Liver (tissue), 9 donors: ENCODE data around the gene KIAA1586. TPM values are rescaled to one million over a fixed set of nuclear protein-coding genes. Genes with fewer than 3 reads are reported as not detected.

ENCODE experiments used
- DNase-seq: peaks from one replicate; pipeline ENCODE4 v3.0.0-alpha.2; 2017; ENCODE audit warnings: low spot score
- H3K27ac ChIP-seq, 2 donors: one replicate each; pipeline ENCODE4 v1.7.0; 2013; ENCODE audit warnings: inconsistent platforms in 2 of 2, low read length in 2 of 2, control low read depth in 1 of 2, low read depth in 1 of 2, mild to moderate bottlenecking in 1 of 2
- H3K27me3 ChIP-seq, 4 donors: one replicate each; pipeline versions ENCODE4 v1.6.1 to v1.7.0; 2013; ENCODE audit warnings: low read length in 3 of 4, inconsistent platforms in 1 of 4, mild to moderate bottlenecking in 1 of 4, moderate library complexity in 1 of 4; ENCODE audit not compliant: control insufficient read depth in 4 of 4, insufficient read depth in 4 of 4
- H3K36me3 ChIP-seq, 4 donors: one replicate each; pipeline versions ENCODE4 v1.6.1 to v1.7.0; 2013; ENCODE audit warnings: low read length in 3 of 4, mild to moderate bottlenecking in 3 of 4, low read depth in 1 of 4, moderate library complexity in 1 of 4; ENCODE audit not compliant: control insufficient read depth in 4 of 4, insufficient read depth in 3 of 4
- H3K4me1 ChIP-seq, 4 donors: one replicate each; pipeline versions ENCODE4 v1.6.1 to v1.7.0; 2013; ENCODE audit warnings: low read length in 3 of 4, mild to moderate bottlenecking in 3 of 4, moderate library complexity in 1 of 4; ENCODE audit not compliant: control insufficient read depth in 4 of 4, insufficient read depth in 4 of 4
- H3K4me3 ChIP-seq, 3 donors: one replicate each; pipeline versions ENCODE4 v1.6.1 to v1.7.0; 2013; ENCODE audit warnings: low read length in 3 of 3, control low read depth in 1 of 3, low read depth in 1 of 3, mild to moderate bottlenecking in 1 of 3
- H3K9ac ChIP-seq, 2 donors: one replicate each; pipeline ENCODE4 v1.7.0; 2013; ENCODE audit warnings: low read length in 2 of 2, mild to moderate bottlenecking in 2 of 2, moderate library complexity in 2 of 2, control low read depth in 1 of 2, low read depth in 1 of 2
- H3K9me3 ChIP-seq, 4 donors: one replicate each; pipeline versions ENCODE4 v1.6.1 to v1.7.0; 2013; ENCODE audit warnings: low read length in 3 of 4; ENCODE audit not compliant: control insufficient read depth in 4 of 4
- CTCF ChIP-seq: fragments of 150-350 bp; IDR thresholded peaks from 2 replicates; pipeline ENCODE4 v1.5.1; 2017; ENCODE audit warnings: improper control_type of control experiment, low read depth, low read length; ENCODE audit not compliant: missing input control
- EGR1 ChIP-seq, 2 donors: IDR thresholded peaks; 2 replicates each; pipeline ENCODE4 v1.6.1; 2016 to 2018; ENCODE audit warnings: antibody characterized with exemption in 2 of 2, low read depth in 2 of 2
- FOXA2 ChIP-seq: IDR thresholded peaks from 2 replicates; pipeline ENCODE4 v1.6.1; 2016; ENCODE audit warnings: antibody characterized with exemption
- GABPA ChIP-seq, 2 donors: IDR thresholded peaks in 1 of 2; conservative IDR thresholded peaks in 1 of 2; 2 replicates each; pipeline ENCODE4 v1.6.1; 2016; ENCODE audit warnings: antibody characterized with exemption in 2 of 2, mild to moderate bottlenecking in 1 of 2, moderate library complexity in 1 of 2
- HNF4A ChIP-seq, 2 donors: conservative IDR thresholded peaks; 2 replicates each; pipeline ENCODE4 v1.6.1; 2016; ENCODE audit warnings: antibody characterized with exemption in 2 of 2, mild to moderate bottlenecking in 2 of 2
- HNF4G ChIP-seq: IDR thresholded peaks from 2 replicates; pipeline ENCODE4 v1.6.1; 2016; ENCODE audit warnings: antibody characterized with exemption
- JUND ChIP-seq, 2 donors: IDR thresholded peaks; 2 replicates each; pipeline ENCODE4 v1.6.1; 2016; ENCODE audit warnings: antibody characterized with exemption in 2 of 2
- MAX ChIP-seq: IDR thresholded peaks from 2 replicates; pipeline ENCODE4 v1.6.1; 2016; ENCODE audit warnings: antibody characterized with exemption
- NR2F2 ChIP-seq: IDR thresholded peaks from 2 replicates; pipeline ENCODE4 v1.6.1; 2016; ENCODE audit warnings: antibody characterized with exemption
- RAD21 ChIP-seq, 2 donors: IDR thresholded peaks; 2 replicates each; pipeline ENCODE4 v1.6.1; 2016; ENCODE audit warnings: antibody characterized with exemption in 2 of 2, mild to moderate bottlenecking in 2 of 2
- RXRA ChIP-seq, 2 donors: IDR thresholded peaks; 2 replicates each; pipeline ENCODE4 v1.6.1; 2017 to 2018; ENCODE audit warnings: antibody characterized with exemption in 2 of 2, mild to moderate bottlenecking in 1 of 2
- SP1 ChIP-seq: IDR thresholded peaks from 2 replicates; pipeline ENCODE4 v1.6.1; 2018; ENCODE audit warnings: antibody characterized with exemption, mild to moderate bottlenecking
- TAF1 ChIP-seq: conservative IDR thresholded peaks from 2 replicates; pipeline ENCODE4 v1.6.1; 2016; ENCODE audit warnings: antibody characterized with exemption, mild to moderate bottlenecking
- YY1 ChIP-seq: IDR thresholded peaks from 2 replicates; pipeline ENCODE4 v1.6.1; 2016; ENCODE audit warnings: antibody characterized with exemption, mild to moderate bottlenecking
- ZBTB33 ChIP-seq: IDR thresholded peaks from 2 replicates; pipeline ENCODE4 v1.6.1; 2016; ENCODE audit warnings: antibody characterized with exemption
- WGBS: extraction: QIAGEN DNeasy Blood & Tissue Kit; methylation state at CpG from one replicate; pipeline ENCODE4 v1.1.7; 2013; 5-methylcytosine and 5-hydroxymethylcytosine counted together
- polyA plus RNA-seq, 2 donors: library from polyadenylated mRNA; stranded (reverse) in 1 of 2; unstranded in 1 of 2; fragments of 200-250 nt in 1 of 2; fragments of >200 nt in 1 of 2; fragmentation: Nextera tagmentation in 1 of 2; extraction: Ambion mirVana in 1 of 2; gene quantifications; one replicate each; pipeline versions ENCODE4 v1.2.1 to v1.2.3, GENCODE V29; 2013 to 2015
- total RNA-seq, 2 donors: library from RNA; depleted of rRNA; stranded (reverse); fragments of >200 nt; gene quantifications; one replicate each; pipeline ENCODE4 v1.2.3, GENCODE V29; 2014
- TF ChIP-seq, protein P1 (sequence below): IDR thresholded peaks from 2 replicates; pipeline ENCODE4 v1.6.1; 2016; ENCODE audit warnings: antibody characterized with exemption
- donor health status: healthy.
- donor health status: healthy.
- donor health status: healthy.
- donor health status: healthy.
- donor health status: healthy.

The KIAA1586 gene
- total and polyA plus RNA-seq, 4 donors = 2.1 to 25.0 (median 5.5) TPM

DNA sequence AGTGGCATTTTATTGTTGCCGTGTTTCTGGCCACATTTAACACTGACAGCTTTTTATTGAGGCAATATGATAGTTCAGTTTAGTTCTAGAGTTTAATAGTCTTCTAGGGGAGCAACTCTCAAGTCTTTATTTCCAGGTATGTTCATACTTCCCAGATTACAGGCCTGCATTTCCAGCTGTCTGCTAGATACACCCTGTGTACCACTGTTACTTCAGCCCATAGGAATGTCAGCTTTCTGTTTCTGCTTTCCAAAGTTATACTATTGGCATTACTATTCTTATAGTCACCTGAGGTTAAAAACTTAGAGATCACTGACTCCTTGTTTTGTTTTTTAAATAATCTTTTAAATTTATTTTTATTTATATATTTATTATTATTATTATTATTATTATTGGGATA is 51.1 kb downstream of the KIAA1586 start:
- 93% methylated on average over 1 of the region's 1 CpG for WGBS
- H3K4me1 ChIP-seq = peaks cover 0 to 4% (median 1%) of the 10 kb centered on the region in 4 donors
- H3K27me3 ChIP-seq = no peaks in the 10 kb centered on the region
- H3K27ac ChIP-seq = no peak overlapping the region
- no peaks in the 10 kb centered on the region for H3K9me3 ChIP-seq
- TF ChIP-seq SP1 = no peak
- TF ChIP-seq JUND (IDR thresholded peaks at IDR 0.05) = no peak
- TF ChIP-seq EGR1 (IDR thresholded peaks at IDR 0.05; ENCODE audit: low read depth in 2 of 2) = no peak
- no peak for TF ChIP-seq HNF4G
- TF ChIP-seq CTCF = no peak
- TF ChIP-seq YY1 = no peak
- TF ChIP-seq RXRA (IDR thresholded peaks at IDR 0.05) = no peak
- TF ChIP-seq, protein P1, sequence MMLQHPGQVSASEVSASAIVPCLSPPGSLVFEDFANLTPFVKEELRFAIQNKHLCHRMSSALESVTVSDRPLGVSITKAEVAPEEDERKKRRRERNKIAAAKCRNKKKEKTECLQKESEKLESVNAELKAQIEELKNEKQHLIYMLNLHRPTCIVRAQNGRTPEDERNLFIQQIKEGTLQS = no peak
- TF ChIP-seq ZBTB33 = no peak
- TF ChIP-seq RAD21 (IDR thresholded peaks at IDR 0.05) = no peak
- no peak for TF ChIP-seq GABPA (IDR thresholded peaks at IDR 0.05 in 1 of 2, conservative IDR thresholded peaks at IDR 0.05 in 1 of 2)
- TF ChIP-seq NR2F2 = no peak
- no peak overlapping the region for H3K9ac ChIP-seq
- no peak for DNase-seq
- H3K36me3 ChIP-seq = peaks cover 9 to 35% (median 28%) of the 10 kb centered on the region in 4 donors
- H3K4me3 ChIP-seq = no peak overlapping the region

DNA sequence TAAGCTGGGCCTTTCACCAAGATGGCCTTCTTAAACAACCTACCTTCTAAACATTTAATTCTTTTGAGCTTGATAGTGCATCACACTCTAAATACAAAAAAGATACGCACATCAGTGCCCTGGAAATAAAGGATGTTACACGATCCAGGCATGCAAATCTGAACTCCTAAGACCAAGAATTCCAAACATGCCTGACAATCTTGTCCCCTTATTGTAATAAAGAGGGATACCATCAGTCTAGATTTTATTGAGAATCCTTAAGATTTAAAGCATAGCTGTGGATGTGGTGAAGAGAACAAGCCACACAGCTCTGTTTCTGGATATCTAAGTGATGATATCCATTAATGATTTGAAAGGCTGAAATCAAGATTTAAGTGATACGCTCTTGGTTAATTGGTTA is 56.5 kb downstream of the KIAA1586 start:
- no peak overlapping the region for H3K27ac ChIP-seq
- peaks cover 9 to 42% (median 28%) of the 10 kb centered on the region in 4 donors for H3K36me3 ChIP-seq
- WGBS = 97% methylated on average over 3 of the region's 3 CpGs
- H3K4me1 ChIP-seq = peaks cover 0 to 2% (median 0%) of the 10 kb centered on the region in 4 donors
- no peaks in the 10 kb centered on the region for H3K9me3 ChIP-seq
- no peaks in the 10 kb centered on the region for H3K27me3 ChIP-seq
- H3K9ac ChIP-seq = no peak overlapping the region
- DNase-seq = no peak
- no peak for TF ChIP-seq FOXA2
- TF ChIP-seq RXRA (IDR thresholded peaks at IDR 0.05) = no peak
- TF ChIP-seq SP1 = no peak
- TF ChIP-seq HNF4A (conservative IDR thresholded peaks at IDR 0.05) = no peak
- TF ChIP-seq YY1 = no peak
- no peak for TF ChIP-seq HNF4G
- no peak for TF ChIP-seq ZBTB33
- no peak for TF ChIP-seq NR2F2
- TF ChIP-seq, protein P1 = no peak
- TF ChIP-seq EGR1 (IDR thresholded peaks at IDR 0.05; ENCODE audit: low read depth in 2 of 2) = no peak
- no peak for TF ChIP-seq RAD21 (IDR thresholded peaks at IDR 0.05)
- no peak for TF ChIP-seq TAF1
- no peak for TF ChIP-seq MAX
- TF ChIP-seq CTCF = no peak
- no peak for TF ChIP-seq JUND (IDR thresholded peaks at IDR 0.05)
- H3K4me3 ChIP-seq = no peak overlapping the region
